ENCODE measurements around the gene KDM7A. TPM values are rescaled to one million over a fixed set of nuclear protein-coding genes. Genes with fewer than 3 reads are reported as not detected.

The KDM7A gene
- total and polyA plus RNA-seq, 2 of the 8 experiments (the other 6 are each of a cell fraction or from before 2014, with no cell fraction given), result 2.2 to 12.5 TPM

GRCh38 chr7:140126435-140127034, 50.2 kb downstream of the KDM7A start:
- Histone ChIP-seq H3K23ac (ENCODE audit: insufficient read length) (no peak overlapping the region), H3K36me3 (ENCODE audit: control insufficient read depth in 2 of 4, insufficient read depth in 4 of 4, low read length in 3 of 4) (0 out of 8 replicates have a peak, but pooled peaks cover 0 to 4% (median 0%) of the 10 kb centered on the region in 4 experiments), H4K8ac (ENCODE audit: extremely low read depth, insufficient read depth, low read length) (no peak overlapping the region), H2BK20ac (ENCODE audit: low read length) (no peak overlapping the region), H3K4me3 (ENCODE audit: extremely low read depth in 1 of 4, insufficient read depth in 2 of 4, low read depth in 3 of 4, low read length in 4 of 4) (no peak overlapping the region), H3K9ac (replicated peaks in 1 of 4; ENCODE audit: extremely low read depth in 1 of 4, low read depth in 3 of 4, low read length in 3 of 4) (no peak overlapping the region), H3K56ac (replicated peaks; ENCODE audit: insufficient read length, low read depth, low read length) (no peak overlapping the region), H3K4me2 (ENCODE audit: insufficient read depth in 1 of 2, low read depth in 2 of 2, low read length in 2 of 2) (no peak overlapping the region), H2BK120ac (replicated peaks; ENCODE audit: low read depth, low read length) (no peak overlapping the region), H3K23me2 (ENCODE audit: low read depth, low read length) (no peaks in the 10 kb centered on the region), H4K5ac (ENCODE audit: insufficient read length, low read depth, low read length) (no peak overlapping the region), H3K79me2 (ENCODE audit: control insufficient read depth in 1 of 2, insufficient read depth in 2 of 2, low read length in 2 of 2) (no peaks in the 10 kb centered on the region), H3K27me3 (replicated peaks in 1 of 4; ENCODE audit: control insufficient read depth in 3 of 4, extremely low read depth in 1 of 4, insufficient read depth in 3 of 4, low read length in 3 of 4) (no peaks in the 10 kb centered on the region), H3K27ac (ENCODE audit: low read depth, low read length) (no peak overlapping the region), H3K79me1 (ENCODE audit: low read depth, low read length) (no peaks in the 10 kb centered on the region), H2BK12ac (ENCODE audit: low read depth, low read length) (no peak overlapping the region), H4K20me1 (replicated peaks in 1 of 2; ENCODE audit: control insufficient read depth in 1 of 2, insufficient read depth in 2 of 2, low read length in 2 of 2) (no peaks in the 10 kb centered on the region), H4K91ac (replicated peaks; ENCODE audit: insufficient read length, low read length) (no peak overlapping the region), H2AK5ac (ENCODE audit: low read depth, low read length) (no peak overlapping the region), H3K9me3 (ENCODE audit: insufficient read depth in 2 of 2, low read depth in 1 of 2, low read length in 1 of 2) (no peaks in the 10 kb centered on the region), H2AFZ (ENCODE audit: low read length) (no peak overlapping the region), H3K4me1 (replicated peaks in 1 of 4; ENCODE audit: control insufficient read depth in 3 of 4, insufficient read depth in 4 of 4, low read length in 3 of 4) (no peaks in the 10 kb centered on the region), H3K18ac (ENCODE audit: extremely low read depth, low read length) (no peak overlapping the region), H3K14ac (ENCODE audit: insufficient read length) (no peak overlapping the region), H3K4ac (replicated peaks; ENCODE audit: insufficient read length, low read depth, low read length) (no peak overlapping the region), H2BK5ac (ENCODE audit: low read depth, low read length) (no peak overlapping the region), H2BK15ac (ENCODE audit: low read length) (no peak overlapping the region)
- FAIRE-seq (no peak), DNase-seq (ENCODE audit: low read depth in 1 of 2, low spot score in 2 of 2) (no peak)
- POLR2A ChIA-PET (ENCODE audit: partially characterized antibody), result no interaction called here
- no peak for TF ChIP-seq SUZ12 (IDR thresholded peaks at IDR 0.05; ENCODE audit: low read length)
- TF ChIP-seq CTCF (IDR thresholded peaks at IDR 0.05; ENCODE audit: control extremely low read depth in 1 of 3, insufficient read depth in 1 of 3, low read depth in 1 of 3, low read length in 3 of 3), result no peak
- TF ChIP-seq JUN (IDR thresholded peaks at IDR 0.05; ENCODE audit: low read depth, low read length), result no peak
- TF ChIP-seq TAF1 (IDR thresholded peaks at IDR 0.05; ENCODE audit: low read depth, low read length), result no peak
- no peak for TF ChIP-seq POU5F1 (IDR thresholded peaks at IDR 0.05; ENCODE audit: low read depth, low read length)
- CTCF ChIA-PET (ENCODE audit: partially characterized antibody), result interaction anchor here (1.0 kb wide), 1 partner anchor 43 kb away, joined by 3 read pairs; no protein-coding TSS in a partner anchor
- WGBS, 2 experiments (ENCODE audit: extremely low coverage in 1 of 2, insufficient coverage in 1 of 2, insufficient read length in 1 of 2, insufficient replicate concordance in 2 of 2, low coverage in 1 of 2, low lambda C conversion rate in 2 of 2, missing lambda C conversion rate in 1 of 2), result 94% methylated on average over 6 of the region's 6 CpGs; no CpG with 5 or more reads in 1 of the 2 experiments
